Measurements from ENCODE around the gene MAPK14.

- TF ChIP-seq, protein P1, sequence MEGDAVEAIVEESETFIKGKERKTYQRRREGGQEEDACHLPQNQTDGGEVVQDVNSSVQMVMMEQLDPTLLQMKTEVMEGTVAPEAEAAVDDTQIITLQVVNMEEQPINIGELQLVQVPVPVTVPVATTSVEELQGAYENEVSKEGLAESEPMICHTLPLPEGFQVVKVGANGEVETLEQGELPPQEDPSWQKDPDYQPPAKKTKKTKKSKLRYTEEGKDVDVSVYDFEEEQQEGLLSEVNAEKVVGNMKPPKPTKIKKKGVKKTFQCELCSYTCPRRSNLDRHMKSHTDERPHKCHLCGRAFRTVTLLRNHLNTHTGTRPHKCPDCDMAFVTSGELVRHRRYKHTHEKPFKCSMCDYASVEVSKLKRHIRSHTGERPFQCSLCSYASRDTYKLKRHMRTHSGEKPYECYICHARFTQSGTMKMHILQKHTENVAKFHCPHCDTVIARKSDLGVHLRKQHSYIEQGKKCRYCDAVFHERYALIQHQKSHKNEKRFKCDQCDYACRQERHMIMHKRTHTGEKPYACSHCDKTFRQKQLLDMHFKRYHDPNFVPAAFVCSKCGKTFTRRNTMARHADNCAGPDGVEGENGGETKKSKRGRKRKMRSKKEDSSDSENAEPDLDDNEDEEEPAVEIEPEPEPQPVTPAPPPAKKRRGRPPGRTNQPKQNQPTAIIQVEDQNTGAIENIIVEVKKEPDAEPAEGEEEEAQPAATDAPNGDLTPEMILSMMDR (IDR thresholded peaks at IDR 0.05; ENCODE audit: low read depth, low read length, missing input control) = no peak
- TF ChIP-seq TAF1 (conservative IDR thresholded peaks at IDR 0.05) = no peak
These were observed 99.2 kb downstream of the MAPK14 start for GRCh38 chr6:36126553-36127458.
